ENCODE measurements around the gene COL2A1.
"Not testable (repeated sequence)": the region's sequence is repeated elsewhere in the genome, so short reads cannot be mapped to it uniquely, and the experiment has no call there.

The COL2A1 gene

DNA sequence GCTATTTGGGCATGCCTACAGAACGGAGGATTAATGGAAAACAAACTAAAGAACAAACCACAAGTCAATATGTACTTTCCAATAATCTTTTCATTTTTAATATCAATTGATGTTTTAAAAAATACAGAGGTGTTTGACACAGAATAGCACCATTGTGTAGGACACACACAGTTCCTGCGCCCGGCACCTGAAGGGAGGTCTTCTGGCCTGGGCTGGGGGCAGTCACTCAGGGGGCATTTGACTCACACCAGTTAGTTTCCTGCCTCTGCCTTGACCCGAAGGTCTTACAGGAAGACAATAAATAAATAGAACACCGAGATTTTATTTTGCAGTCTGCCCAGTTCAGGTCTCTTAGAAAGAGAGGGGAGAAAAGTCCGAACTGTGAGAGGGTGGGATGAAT, 31.4 kb downstream of the COL2A1 start:
- no peak for DNase-seq

DNA sequence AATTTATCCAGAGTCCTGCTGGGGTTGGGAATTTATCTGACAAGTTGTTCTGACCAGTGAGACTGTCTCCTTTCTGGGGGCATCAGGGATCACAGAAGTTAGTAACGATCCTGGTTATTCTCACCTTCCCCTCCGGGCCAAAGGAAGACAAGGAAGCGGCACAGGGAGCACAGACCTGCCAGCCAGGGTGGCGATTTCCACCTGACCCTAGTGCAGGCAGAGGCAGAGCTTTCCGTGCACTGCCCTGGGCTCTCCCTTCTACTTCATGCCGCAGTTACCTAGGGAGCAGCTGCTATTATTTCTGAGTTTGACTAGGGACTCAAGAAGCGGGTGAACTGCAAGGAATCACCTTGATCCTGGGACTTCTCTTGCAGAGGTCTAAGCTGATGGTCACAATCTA, 33.4 kb downstream of the COL2A1 start:
- DNase-seq = no peak

- DNase-seq = no peak
Observed at GRCh38 chr12:47969845-47970244, 34.4 kb downstream of the COL2A1 start.

- DNase-seq = no peak
Observed at GRCh38 chr12:47967461-47968321, 36.6 kb downstream of the COL2A1 start.

GRCh38 chr12:47965581-47965980, 38.7 kb downstream of the COL2A1 start:
- DNase-seq = no peak

GRCh38 chr12:47964106-47964728, 40.1 kb downstream of the COL2A1 start:
- peak; percentile 12 for DNase-seq

DNA sequence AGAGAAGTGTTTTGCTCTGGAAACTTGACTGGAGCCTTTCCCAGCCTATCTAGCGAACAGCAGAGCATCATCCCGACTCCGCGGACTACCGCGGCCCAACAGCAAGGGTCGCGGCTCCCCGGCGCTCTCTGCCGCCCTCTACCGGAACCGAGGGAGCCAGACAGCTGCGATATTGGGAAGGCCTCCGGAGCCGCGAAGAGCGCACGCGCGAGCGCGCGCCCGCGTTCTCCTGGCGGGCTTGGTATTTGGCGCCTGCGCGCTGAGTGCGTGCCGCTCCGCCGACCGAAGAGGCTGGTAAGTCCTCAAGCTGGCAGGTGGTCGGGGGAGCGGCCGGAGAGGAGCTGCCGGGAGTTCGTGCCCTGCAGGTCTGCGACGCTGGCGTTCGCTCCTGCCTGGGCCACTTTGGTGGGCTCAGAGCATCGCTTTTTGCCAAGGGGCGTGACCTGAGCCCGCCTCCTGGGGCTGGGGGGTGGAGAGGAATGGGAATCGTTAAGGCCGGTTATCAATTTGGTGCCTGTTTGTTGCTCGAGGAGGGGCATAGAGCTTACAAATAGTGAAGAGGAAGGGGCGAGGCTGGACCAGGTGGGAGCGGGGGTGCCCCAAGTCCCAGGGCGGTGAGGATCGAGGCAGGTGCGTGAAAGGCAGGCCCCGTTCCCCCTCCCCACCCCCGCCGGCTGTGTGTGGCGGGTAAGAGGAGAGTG, 40.8 kb downstream of the COL2A1 start, which contains the start of gene TMEM106C:
Gene TMEM106C, plus strand, starts transcription at position 257 of the 701 bp plus-strand sequence. CDS start 641 bp downstream, outside the sequence.
- peak; percentile 92 for DNase-seq

- no peak for DNase-seq
Observed at GRCh38 chr12:47962198-47962597, 42.1 kb downstream of the COL2A1 start.

GRCh38 chr12:47957671-47958070, 46.6 kb downstream of the COL2A1 start:
- DNase-seq = not testable (repeated sequence)

DNA sequence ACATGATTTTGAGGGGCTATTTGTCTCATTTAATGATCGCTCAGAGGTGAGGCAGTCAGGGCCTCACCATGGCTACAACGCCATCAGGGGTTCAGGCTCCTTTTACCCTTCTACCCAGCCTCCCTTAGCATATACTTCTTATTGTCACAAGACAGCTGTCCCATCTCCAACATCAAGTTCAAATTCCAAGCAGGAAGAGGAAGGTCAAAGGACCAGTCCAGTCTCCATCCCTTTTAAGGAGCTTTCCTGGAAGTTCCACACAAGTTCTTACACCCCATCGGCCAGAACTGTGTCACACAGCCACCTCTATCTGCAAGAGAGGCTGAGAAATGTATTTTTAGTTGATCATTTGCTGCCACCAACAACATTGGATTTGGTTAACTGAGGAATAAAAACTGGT, 49.2 kb downstream of the COL2A1 start:
- DNase-seq = no peak

DNA sequence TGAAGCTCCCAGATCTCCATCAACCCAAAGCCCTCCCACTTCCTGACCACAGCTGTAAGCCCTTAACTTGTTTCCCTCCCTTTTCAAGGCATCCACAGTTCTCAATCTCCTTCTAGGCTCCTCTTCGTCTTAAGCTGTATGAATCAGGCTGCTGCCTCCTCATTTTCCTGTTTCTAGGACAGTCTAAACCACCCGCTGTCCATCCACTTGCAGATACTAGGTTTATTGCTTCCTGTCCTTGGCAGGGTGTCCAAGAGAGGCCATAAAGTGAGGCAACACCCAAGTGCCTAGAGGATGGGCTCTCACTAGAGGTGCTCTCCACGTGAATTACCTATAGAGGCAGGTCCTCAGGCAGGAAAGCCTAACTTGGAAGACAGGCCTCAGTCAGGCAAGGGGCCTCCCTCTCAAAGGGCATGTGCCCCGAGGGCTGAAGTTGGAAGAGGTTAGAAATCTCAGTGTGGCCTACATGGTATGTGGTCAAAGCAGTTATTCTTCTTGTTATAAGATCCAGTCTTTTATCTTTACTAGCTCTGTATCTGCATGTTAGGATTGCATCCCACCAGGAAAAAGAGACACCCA, 49.7 kb downstream of the COL2A1 start:
- no peak for DNase-seq

DNA sequence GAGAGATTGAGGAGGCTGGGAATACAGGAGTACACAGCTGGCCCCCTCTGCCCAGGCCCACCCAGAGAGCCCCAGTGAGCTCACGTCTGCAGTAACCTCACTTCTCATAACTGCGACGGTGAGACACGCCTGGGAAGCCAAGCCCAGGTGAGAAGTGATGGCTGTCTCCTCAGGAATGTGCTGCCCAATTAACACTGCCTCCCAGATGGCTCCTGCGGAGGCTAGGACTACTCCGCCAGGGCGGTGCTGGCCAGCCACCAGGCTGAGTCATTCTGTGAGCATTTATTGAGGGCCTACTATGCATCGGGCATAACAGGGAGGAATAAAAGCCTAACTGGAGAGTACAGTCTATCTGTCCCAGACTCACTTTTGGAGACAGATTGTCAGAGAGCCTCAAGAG, 50.2 kb downstream of the COL2A1 start:
- no peak for DNase-seq

GRCh38 chr12:47950856-47951468, 53.3 kb downstream of the COL2A1 start:
- no peak for DNase-seq

DNA sequence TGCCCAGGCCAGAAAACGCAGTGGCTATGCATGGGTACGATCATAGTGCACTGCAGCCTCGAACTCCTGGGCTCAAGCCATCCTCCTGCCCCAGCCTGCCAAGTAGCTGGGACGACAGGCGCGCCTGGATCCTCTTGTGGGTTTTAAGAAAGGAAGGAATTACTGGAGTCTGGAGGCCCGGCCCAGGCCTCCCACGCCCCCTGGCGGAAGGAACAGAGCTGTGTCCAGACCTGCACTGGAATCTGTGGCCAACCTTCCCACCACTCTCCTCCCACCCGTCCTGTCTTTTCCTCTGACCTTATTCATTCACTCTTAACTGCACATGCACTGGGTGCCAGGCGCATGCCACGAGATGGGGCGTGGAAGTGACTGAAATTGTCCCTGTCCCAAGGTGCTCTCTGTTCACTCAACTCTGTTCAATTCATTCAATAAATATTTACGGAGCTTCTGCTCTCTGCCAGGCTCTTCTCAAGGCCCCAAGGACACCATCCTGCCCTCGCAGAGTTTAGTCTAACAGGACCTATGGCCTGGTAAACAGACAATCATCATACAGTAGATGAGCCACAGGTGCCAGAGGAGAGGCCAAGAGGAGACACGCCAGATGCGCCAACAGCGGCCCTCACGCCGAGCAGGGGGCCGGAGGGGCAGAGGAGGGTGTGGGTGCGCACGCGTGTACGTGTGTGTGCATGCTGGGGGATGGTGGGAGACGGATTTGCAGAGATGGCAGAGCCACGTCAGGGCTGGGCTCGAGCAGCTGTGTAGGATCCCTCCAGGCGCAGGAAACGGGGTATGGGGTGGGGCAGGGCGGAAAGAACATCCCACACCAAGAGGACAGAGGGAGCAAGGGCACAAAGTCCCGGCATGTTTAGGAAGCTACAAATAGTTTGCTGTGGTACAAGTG, 54.6 kb downstream of the COL2A1 start:
- DNase-seq = peak; percentile 37

GRCh38 chr12:47947341-47947740, 56.9 kb downstream of the COL2A1 start:
- DNase-seq = no peak

GRCh38 chr12:47946413-47947323, 57.6 kb downstream of the COL2A1 start:
- DNase-seq = no peak

- no peak for DNase-seq
Observed at GRCh38 chr12:47945341-47945728, 58.9 kb downstream of the COL2A1 start.

DNA sequence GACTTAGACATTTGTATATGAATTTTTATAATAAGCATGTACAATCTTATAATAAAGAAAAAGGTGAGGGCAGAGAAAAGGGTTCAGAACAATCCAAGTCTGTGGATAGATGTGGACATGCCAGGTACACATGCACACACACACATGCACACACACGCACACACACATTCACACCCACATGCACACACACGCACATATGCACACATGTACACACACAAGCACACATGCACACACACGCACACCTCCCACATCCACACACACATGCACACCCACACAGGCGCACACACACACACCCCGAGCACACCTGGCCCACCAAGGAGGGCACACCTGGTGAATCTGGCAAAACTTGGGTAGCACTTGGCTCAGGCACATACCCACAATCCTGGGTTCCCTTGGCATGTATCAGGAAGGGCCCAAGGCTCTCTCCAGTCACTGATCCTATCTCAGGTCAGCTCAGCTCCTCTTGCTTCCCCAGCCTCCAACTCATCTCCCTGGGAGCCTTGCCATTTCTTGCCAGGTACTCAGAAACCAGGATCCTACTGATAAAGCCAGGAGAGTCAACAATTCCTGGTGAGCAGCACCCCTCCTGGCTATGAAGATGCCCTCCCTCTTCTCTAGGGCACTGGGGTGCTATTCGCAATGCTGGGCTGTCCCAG, 59.5 kb downstream of the COL2A1 start:
- DNase-seq = no peak

- DNase-seq = no peak
Observed at GRCh38 chr12:47943623-47944340, 60.5 kb downstream of the COL2A1 start.
